Natural killer cell (primary cell): ENCODE results near the gene DDOST. TPM values are rescaled to one million over a fixed set of nuclear protein-coding genes. Genes with fewer than 3 reads are reported as not detected.

Experiments used
- ATAC-seq, 3 donors: fragments of 150-1000 bp in 2 of 3; fragments of 200-7000 bp in 1 of 3; cut with Tn5 transposase; 1 replicate in 1 of 3; 2 replicates in 2 of 3; pipeline ENCODE4 v1.10.0; 2021; ENCODE audit warnings: mild to moderate bottlenecking in 2 of 3, moderate library complexity in 2 of 3
- DNase-seq, 2 donors: peaks; one replicate each; pipeline versions ENCODE4 v3.0.0 to v3.0.0-alpha.2; 2013 to 2021; ENCODE audit warnings: mixed read lengths in 1 of 2
- H3K27ac ChIP-seq: one replicate; pipeline ENCODE4 v1.5.1; 2013; ENCODE audit warnings: mild to moderate bottlenecking, low read length
- H3K27me3 ChIP-seq: one replicate; pipeline ENCODE4 v1.6.1; 2013; ENCODE audit warnings: low read length; ENCODE audit not compliant: control insufficient read depth, insufficient read depth
- H3K36me3 ChIP-seq: one replicate; pipeline ENCODE4 v1.6.1; 2013; ENCODE audit warnings: low read length; ENCODE audit not compliant: control insufficient read depth, insufficient read depth
- H3K4me1 ChIP-seq: one replicate; pipeline ENCODE4 v1.6.1; 2013; ENCODE audit warnings: low read length; ENCODE audit not compliant: control insufficient read depth, insufficient read depth
- H3K4me3 ChIP-seq: one replicate; pipeline ENCODE4 v1.5.1; 2013; ENCODE audit warnings: low read length
- H3K9me3 ChIP-seq: one replicate; pipeline ENCODE4 v1.6.1; 2013; ENCODE audit warnings: low read length; ENCODE audit not compliant: control insufficient read depth, insufficient read depth
- H3K27ac Mint-ChIP-seq, 2 donors: one replicate each; pipeline ENCODE4 v1.8.0; 2022; ENCODE audit warnings: mild to moderate bottlenecking in 2 of 2, mixed read lengths in 2 of 2, moderate library complexity in 1 of 2
- H3K27me3 Mint-ChIP-seq, 2 donors: one replicate each; pipeline ENCODE4 v1.8.0; 2022; ENCODE audit warnings: low read depth in 2 of 2, mixed read lengths in 2 of 2
- H3K36me3 Mint-ChIP-seq: one replicate; pipeline ENCODE4 v1.8.0; 2022; ENCODE audit warnings: mixed read lengths
- H3K4me1 Mint-ChIP-seq, 2 donors: one replicate each; pipeline ENCODE4 v1.8.0; 2022; ENCODE audit warnings: mixed read lengths in 2 of 2
- H3K4me3 Mint-ChIP-seq: one replicate; pipeline ENCODE4 v1.8.0; 2022; ENCODE audit warnings: mild to moderate bottlenecking, moderate library complexity, mixed read lengths
- H3K9me3 Mint-ChIP-seq, 2 donors: one replicate each; pipeline ENCODE4 v1.8.0; 2022; ENCODE audit warnings: mixed read lengths in 2 of 2
- WGBS: methylation state at CpG from one replicate; pipeline ENCODE4 v1.1.7; 2013; ENCODE audit warnings: missing lambda C conversion rate; ENCODE audit not compliant: insufficient coverage; 5-methylcytosine and 5-hydroxymethylcytosine counted together
- intact Hi-C: fragments of 100-400 bp; cut with micrococcal nuclease; formaldehyde crosslinking; loops from one replicate; pipeline ENCODE4 v1.14.2; 2022
- total RNA-seq, 4 donors: library from RNA; stranded (reverse); fragments of 120-200 nt in 1 of 4; gene quantifications; one replicate each; pipeline versions ENCODE4 v1.2.3 to v1.2.4, GENCODE V29; 2013 to 2022
- TF ChIP-seq, protein P1 (sequence below): fragments of 200-600 bp; IDR thresholded peaks from one replicate; pipeline ENCODE4 v1.8.0; 2022; ENCODE audit warnings: antibody characterized with exemption

The DDOST gene
- total RNA-seq, 3 donors from 2014 or later (not counting 1 experiment from before 2014, with no cell fraction given), result 137 to 158 (median 153) TPM

DNA sequence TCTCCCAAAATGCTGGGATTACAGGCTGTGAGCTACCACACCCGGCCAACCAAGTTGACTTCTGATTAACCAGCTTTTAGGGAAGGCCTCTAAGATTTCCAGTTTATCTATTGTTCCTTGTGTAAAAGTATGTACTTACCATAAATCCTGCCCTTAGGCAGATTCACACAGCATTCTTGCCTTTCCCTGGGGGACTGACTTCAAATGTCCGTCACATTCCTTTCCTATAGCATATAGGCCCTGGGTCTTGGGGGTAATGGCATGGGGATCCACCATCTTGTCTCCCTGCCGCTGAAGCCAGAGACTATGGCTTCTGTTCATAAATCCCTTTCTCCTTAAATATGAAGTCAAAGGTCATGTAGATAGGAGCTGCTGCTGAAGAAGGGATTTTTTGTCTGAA is 28.8 kb downstream of the DDOST start:
- Mint-ChIP-seq H3K27ac (peak overlapping the region in 1 of 2 donors; percentile 34), H3K27me3 (peaks cover 2 to 20% of the 10 kb centered on the region in 2 donors), H3K36me3 (no peaks in the 10 kb centered on the region), H3K9me3 (no peaks in the 10 kb centered on the region), H3K4me1 (peaks cover 10 to 15% of the 10 kb centered on the region in 2 donors), H3K4me3 (peak overlapping the region; percentile 60)
- no peaks in the 10 kb centered on the region for H3K36me3 ChIP-seq
- TF ChIP-seq, protein P1, sequence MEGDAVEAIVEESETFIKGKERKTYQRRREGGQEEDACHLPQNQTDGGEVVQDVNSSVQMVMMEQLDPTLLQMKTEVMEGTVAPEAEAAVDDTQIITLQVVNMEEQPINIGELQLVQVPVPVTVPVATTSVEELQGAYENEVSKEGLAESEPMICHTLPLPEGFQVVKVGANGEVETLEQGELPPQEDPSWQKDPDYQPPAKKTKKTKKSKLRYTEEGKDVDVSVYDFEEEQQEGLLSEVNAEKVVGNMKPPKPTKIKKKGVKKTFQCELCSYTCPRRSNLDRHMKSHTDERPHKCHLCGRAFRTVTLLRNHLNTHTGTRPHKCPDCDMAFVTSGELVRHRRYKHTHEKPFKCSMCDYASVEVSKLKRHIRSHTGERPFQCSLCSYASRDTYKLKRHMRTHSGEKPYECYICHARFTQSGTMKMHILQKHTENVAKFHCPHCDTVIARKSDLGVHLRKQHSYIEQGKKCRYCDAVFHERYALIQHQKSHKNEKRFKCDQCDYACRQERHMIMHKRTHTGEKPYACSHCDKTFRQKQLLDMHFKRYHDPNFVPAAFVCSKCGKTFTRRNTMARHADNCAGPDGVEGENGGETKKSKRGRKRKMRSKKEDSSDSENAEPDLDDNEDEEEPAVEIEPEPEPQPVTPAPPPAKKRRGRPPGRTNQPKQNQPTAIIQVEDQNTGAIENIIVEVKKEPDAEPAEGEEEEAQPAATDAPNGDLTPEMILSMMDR, result no peak
- DNase-seq (no peak), ATAC-seq (no peak)
- intact Hi-C loops, result loop anchor here (2.0 kb wide), 1 partner anchor 110 kb away; no protein-coding TSS in a partner anchor
- H3K9me3 ChIP-seq, result no peaks in the 10 kb centered on the region
- 100% methylated on average over 1 of the region's 3 CpGs for WGBS
- peaks cover 16% of the 10 kb centered on the region for H3K4me1 ChIP-seq
- H3K27me3 ChIP-seq, result no peaks in the 10 kb centered on the region
- H3K27ac ChIP-seq, result no peak overlapping the region
- H3K4me3 ChIP-seq, result no peak overlapping the region

DNA sequence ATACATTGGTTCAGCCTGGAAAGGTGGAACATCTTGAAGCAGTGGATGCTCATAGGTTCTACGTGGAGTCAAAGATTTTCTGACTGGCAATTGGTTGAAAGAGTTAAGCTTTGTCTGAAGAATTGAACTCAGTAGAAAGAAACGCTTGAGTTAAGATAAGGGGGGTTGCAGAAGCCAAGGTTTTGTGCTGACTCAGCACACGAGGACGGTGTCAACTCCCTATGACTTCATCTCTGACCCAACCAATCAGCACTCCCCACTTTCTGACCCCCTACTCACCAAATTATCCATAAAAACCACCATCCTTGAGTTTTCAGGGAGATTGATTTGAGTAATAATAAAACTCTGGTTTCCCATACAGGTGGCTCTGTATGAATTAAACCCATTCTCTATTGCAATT is 30.4 kb downstream of the DDOST start:
- Mint-ChIP-seq H3K27me3 (peaks cover 7 to 21% of the 10 kb centered on the region in 2 donors), H3K36me3 (no peaks in the 10 kb centered on the region), H3K4me1 (peaks cover 8 to 10% of the 10 kb centered on the region in 2 donors), H3K27ac (no peak overlapping the region), H3K9me3 (no peaks in the 10 kb centered on the region), H3K4me3 (peak overlapping the region; percentile 35)
- TF ChIP-seq, protein P1, result no peak
- Histone ChIP-seq H3K4me1 (peaks cover 16% of the 10 kb centered on the region), H3K36me3 (no peaks in the 10 kb centered on the region), H3K4me3 (no peak overlapping the region), H3K27ac (no peak overlapping the region), H3K9me3 (no peaks in the 10 kb centered on the region), H3K27me3 (no peaks in the 10 kb centered on the region)
- 59% methylated on average over 2 of the region's 4 CpGs for WGBS
- ATAC-seq (no peak), DNase-seq (no peak)
- intact Hi-C loops, result no loop called here

DNA sequence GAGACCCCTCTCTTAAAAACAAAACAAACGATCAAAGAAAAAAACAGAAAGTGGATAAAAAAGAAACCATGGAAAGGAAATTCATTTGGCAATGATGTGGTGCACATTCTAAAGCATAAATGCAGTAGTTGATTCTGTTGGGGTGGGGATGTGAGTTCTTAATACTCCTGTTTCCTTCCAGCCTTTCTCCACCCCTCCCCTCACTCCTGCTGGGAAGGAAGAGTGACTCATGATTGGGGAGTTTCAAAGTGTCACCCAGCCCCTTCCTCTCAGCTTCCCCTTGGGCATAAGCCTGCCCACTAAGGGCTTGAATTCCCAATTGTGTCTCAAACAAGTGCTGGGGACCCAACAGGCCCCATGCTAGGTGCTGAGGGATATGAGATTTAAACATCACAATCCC is 34.6 kb downstream of the DDOST start:
- Mint-ChIP-seq H3K27ac (no peak overlapping the region), H3K4me3 (no peak overlapping the region), H3K27me3 (peaks cover 10 to 21% of the 10 kb centered on the region in 2 donors), H3K4me1 (no peaks in the 10 kb centered on the region), H3K36me3 (no peaks in the 10 kb centered on the region), H3K9me3 (no peaks in the 10 kb centered on the region)
- Histone ChIP-seq H3K4me3 (no peak overlapping the region), H3K27me3 (no peaks in the 10 kb centered on the region), H3K4me1 (no peaks in the 10 kb centered on the region), H3K36me3 (no peaks in the 10 kb centered on the region), H3K9me3 (no peaks in the 10 kb centered on the region), H3K27ac (no peak overlapping the region)
- intact Hi-C loops, result no loop called here
- ATAC-seq, result no peak
- DNase-seq, result no peak
- TF ChIP-seq, protein P1, result no peak
- 100% methylated on average over 1 of the region's 1 CpG for WGBS

DNA sequence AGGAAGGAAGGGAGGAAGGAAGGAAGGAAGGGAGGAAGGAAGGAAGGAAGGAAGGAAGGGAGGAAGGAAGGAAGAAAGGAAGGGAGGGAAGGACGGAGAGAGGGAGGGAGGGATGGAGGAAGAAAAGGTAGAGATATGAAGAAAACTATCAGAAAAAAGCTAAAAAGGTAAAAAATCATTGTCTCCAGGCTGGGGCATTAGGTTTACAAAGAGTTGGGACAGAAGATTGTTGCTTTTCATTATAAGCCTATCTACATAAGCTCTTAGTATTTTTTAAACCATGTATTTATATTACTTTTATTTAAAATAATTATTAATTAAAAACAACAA is 35.1 kb downstream of the DDOST start:
- Mint-ChIP-seq H3K9me3 (no peaks in the 10 kb centered on the region), H3K4me3 (no peak overlapping the region), H3K27me3 (peaks cover 10 to 21% of the 10 kb centered on the region in 2 donors), H3K4me1 (no peaks in the 10 kb centered on the region), H3K27ac (no peak overlapping the region), H3K36me3 (no peaks in the 10 kb centered on the region)
- intact Hi-C loops, result no loop called here
- ATAC-seq (no peak), DNase-seq (no peak)
- Histone ChIP-seq H3K9me3 (no peaks in the 10 kb centered on the region), H3K36me3 (no peaks in the 10 kb centered on the region), H3K4me1 (no peaks in the 10 kb centered on the region), H3K27ac (no peak overlapping the region), H3K4me3 (no peak overlapping the region), H3K27me3 (no peaks in the 10 kb centered on the region)
- TF ChIP-seq, protein P1, result no peak
- 50% methylated on average over 1 of the region's 1 CpG for WGBS
